HFF-Myc (cell line): ENCODE results near the gene GFPT1.
"Not testable (repeated sequence)": the region's sequence is repeated elsewhere in the genome, so short reads cannot be mapped to it uniquely, and the experiment has no call there.

ENCODE experiments used
- DNase-seq: peaks from one replicate; pipeline ENCODE4 v3.0.0-alpha.2; 2011; ENCODE audit warnings: low read depth; ENCODE audit errors: extremely low read depth
- H3K4me3 ChIP-seq: replicated peaks from 2 replicates; pipeline ENCODE4 v1.5.1; 2011; ENCODE audit warnings: low read depth, mild to moderate bottlenecking, control low read depth, low read length
- CTCF ChIP-seq: IDR thresholded peaks from 2 replicates; pipeline ENCODE4 v1.5.1; 2012; ENCODE audit warnings: mild to moderate bottlenecking, low read depth, low read length, control low read depth; ENCODE audit errors: missing control alignments

The GFPT1 gene

DNA sequence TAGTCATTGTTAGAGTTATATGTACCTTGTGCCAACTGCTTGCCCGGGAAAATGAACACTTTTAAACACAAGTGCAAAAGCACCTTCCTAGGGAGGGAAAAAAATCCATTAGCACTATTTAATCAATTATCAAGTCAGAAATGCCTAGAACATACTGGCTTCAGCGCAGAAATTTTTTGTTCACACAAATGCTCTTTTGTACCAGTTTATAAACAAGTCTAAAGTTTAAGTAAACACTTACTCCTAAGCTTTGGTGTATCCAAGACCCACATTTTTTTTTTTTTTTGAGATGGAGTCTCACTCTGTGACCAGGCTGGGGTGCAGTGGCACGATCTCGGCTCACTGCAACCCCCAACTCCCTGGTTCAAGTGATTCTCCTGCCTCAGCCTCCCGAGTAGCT, 30.6 kb downstream of the GFPT1 start:
- DNase-seq: no peak
- TF ChIP-seq CTCF: no peak
- no peak overlapping the region for H3K4me3 ChIP-seq

DNA sequence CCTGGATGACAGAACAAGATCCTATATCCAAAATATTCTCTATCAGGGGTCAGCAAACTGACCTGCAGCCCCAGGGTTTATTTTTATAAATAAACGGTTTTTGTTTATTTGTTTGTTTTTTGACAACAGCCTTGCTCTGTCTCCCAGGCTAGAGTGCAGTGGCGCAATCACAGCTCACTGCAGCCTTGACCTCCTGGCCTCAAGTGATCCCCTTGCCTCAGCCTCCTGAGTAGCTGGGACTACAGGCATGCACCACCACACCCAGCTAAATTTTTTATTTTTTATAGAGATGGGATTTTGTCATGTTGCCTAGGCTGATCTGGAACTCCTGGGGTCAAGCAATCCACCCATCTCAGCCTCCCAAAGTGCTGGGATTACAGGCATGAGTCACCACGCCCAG, 32.1 kb downstream of the GFPT1 start:
- not testable (repeated sequence) for DNase-seq, H3K4me3 ChIP-seq

DNA sequence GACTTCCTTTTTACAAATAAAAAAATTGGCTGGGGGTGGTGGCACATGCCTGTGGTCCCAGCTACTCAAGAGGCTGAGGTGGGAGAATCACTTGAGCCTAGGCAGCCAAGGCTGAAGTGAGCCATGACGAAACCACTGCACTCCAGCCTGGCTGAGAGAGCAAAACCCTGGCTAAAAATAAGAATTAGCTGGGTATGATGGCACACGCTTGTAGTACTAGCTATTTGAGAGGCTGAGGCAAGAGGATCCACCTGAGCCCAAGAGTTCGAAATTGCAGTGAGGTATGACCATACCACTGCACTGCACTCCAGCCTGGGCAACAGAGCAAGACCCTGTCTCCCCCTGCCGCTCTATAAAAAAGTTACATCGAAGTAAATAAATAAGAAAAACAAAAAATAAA, 33.7 kb downstream of the GFPT1 start:
- DNase-seq: no peak
- TF ChIP-seq CTCF: no peak
- no peak overlapping the region for H3K4me3 ChIP-seq

DNA sequence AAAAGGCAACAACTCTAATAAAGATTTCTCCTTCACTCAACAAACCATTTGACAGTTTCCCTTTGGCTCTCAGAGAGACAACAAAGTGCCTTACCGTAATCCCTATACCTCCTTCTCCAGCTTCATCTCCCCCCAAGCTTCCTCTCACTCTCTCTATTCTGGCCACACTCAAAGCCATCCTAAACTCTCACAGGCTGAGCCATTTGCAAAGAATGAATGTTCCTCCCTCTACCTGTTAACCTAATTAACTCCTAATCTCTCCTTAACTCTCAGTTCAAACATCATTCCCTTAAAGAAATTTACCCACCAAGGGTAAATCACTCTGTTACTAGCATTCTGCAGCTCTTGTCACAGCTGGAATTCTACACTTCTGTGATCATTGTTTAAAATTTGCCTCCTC, 38.2 kb downstream of the GFPT1 start:
- H3K4me3 ChIP-seq: no peak overlapping the region
- TF ChIP-seq CTCF: no peak
- DNase-seq: no peak

- DNase-seq: no peak
- no peak for TF ChIP-seq CTCF
- no peak overlapping the region for H3K4me3 ChIP-seq
Observed at GRCh38 chr2:69345434-69345833, 41.6 kb downstream of the GFPT1 start.

DNA sequence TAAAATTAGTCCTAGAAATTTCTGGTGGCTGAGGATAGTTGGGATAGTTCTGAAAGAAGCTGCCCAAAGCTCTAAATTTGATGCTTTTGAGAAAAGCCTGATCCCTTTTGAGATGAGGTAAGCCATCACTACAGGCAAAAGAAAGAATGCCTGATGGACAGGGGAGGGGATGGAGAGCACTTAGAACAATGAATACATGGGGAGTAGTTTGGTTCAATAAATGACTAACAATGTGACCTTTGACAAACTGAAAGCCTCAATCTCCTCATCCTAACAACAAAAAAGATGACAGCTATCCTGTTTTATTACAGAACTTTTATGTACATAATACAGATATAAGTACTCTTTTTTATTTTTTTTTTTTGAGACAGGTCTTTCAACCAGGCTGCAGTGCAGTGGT, 42.7 kb downstream of the GFPT1 start:
- TF ChIP-seq CTCF: no peak
- no peak overlapping the region for H3K4me3 ChIP-seq
- no peak for DNase-seq

- no peak for TF ChIP-seq CTCF
- no peak for DNase-seq
- H3K4me3 ChIP-seq: no peak overlapping the region
Observed at GRCh38 chr2:69340101-69340775, 46.8 kb downstream of the GFPT1 start.
